Pancreas (tissue), 10 donors: ENCODE measurements around the gene TPX2. TPM values are rescaled to one million over a fixed set of nuclear protein-coding genes. Genes with fewer than 3 reads are reported as not detected.
A peak's percentile ranks its signal among the peaks of the same experiment; 100 is the strongest.

Experiments
- ATAC-seq, 4 donors: fragments of 200-7000 bp; cut with Tn5 transposase; one replicate each; pipeline versions ENCODE4 v1.8.0 to v1.9.1; 2020; ENCODE audit warnings: mild to moderate bottlenecking in 4 of 4, moderate library complexity in 4 of 4
- DNase-seq, 6 donors: peaks; one replicate each; pipeline ENCODE4 v3.0.0-alpha.2; 2020
- FAIRE-seq: peaks from 2 replicates; lab custom pipeline; 2012; peaks lifted over from hg19 to GRCh38; lab: Jason Lieb, UNC
- H3K27ac ChIP-seq, 4 donors: fragments of 200-600 bp; sonication (generic); 1 replicate in 3 of 4; 2 replicates in 1 of 4; pipeline versions ENCODE4 v1.5.0 to v1.8.0; 2020
- H3K27me3 ChIP-seq, 4 donors: fragments of 200-600 bp; one replicate each; pipeline ENCODE4 v1.8.0; 2021
- H3K36me3 ChIP-seq, 3 donors: fragments of 200-600 bp; sonication (generic) in 1 of 3; one replicate each; pipeline versions ENCODE4 v1.5.0 to v1.8.0; 2020 to 2021
- H3K4me1 ChIP-seq, 3 donors: fragments of 200-600 bp; one replicate each; pipeline ENCODE4 v1.8.0; 2021
- H3K4me3 ChIP-seq, 4 donors: fragments of 200-600 bp; sonication (generic) in 2 of 4; one replicate each; pipeline versions ENCODE4 v1.5.0 to v1.8.0; 2020 to 2021
- H3K9me3 ChIP-seq, 4 donors: fragments of 200-600 bp; one replicate each; pipeline ENCODE4 v1.8.0; 2021
- WGBS, 2 donors: extraction: QIAGEN DNeasy Blood & Tissue Kit; methylation state at CpG; one replicate each; pipeline ENCODE4 v1.1.7; 2013; 5-methylcytosine and 5-hydroxymethylcytosine counted together
- intact Hi-C, 3 donors: fragments of 100-400 bp; cut with DNase I; formaldehyde crosslinking; loops; one replicate each; pipeline versions ENCODE4 v1.11.1 to v1.14.2; 2022
- polyA plus RNA-seq, 2 donors: library from polyadenylated mRNA; stranded (reverse); fragments of 200-250 nt; gene quantifications; one replicate each; pipeline ENCODE4 v1.2.3, GENCODE V29; 2013
- total RNA-seq, 6 donors: library from RNA; stranded (reverse); fragmentation: NEBNext Ultra II Directional in 4 of 6; extraction: Animal tissue kit (Norgen Biotek cat#: 25700) in 4 of 6; gene quantifications; one replicate each; pipeline versions ENCODE4 v1.2.1 to v1.2.4, GENCODE V29; 2021 to 2023
- TF ChIP-seq, protein P1 (sequence below), 4 donors: fragments of 200-600 bp; sonication (generic) in 3 of 4; IDR thresholded peaks; one replicate each; pipeline versions ENCODE4 v1.5.0 to v1.8.0; 2021; ENCODE audit warnings: antibody characterized with exemption in 4 of 4
- donor health status: healthy with polysubstance abuse.
- donor health status: DM: no; HTN: no; CAD: no; lungs with moderate emphysema.
- donor health status: DM: no; HTN: no; CAD: no.
- donor health status: control.
- donor health status: control.
- donor health status: Bipolar disorder and iron deficiency.
- donor health status: DM: yes; HTN: yes; CAD: no.
- donor health status: DM: no; HTN: no; CAD: no.
- donor health status: DM: no; HTN: no; CAD: no.
- donor health status: DM: yes; HTN: yes; CAD: no.

The TPX2 gene
- total and polyA plus RNA-seq, 8 donors: 0.04 to 1.5 (median 0.40) TPM; not detected in 1

DNA sequence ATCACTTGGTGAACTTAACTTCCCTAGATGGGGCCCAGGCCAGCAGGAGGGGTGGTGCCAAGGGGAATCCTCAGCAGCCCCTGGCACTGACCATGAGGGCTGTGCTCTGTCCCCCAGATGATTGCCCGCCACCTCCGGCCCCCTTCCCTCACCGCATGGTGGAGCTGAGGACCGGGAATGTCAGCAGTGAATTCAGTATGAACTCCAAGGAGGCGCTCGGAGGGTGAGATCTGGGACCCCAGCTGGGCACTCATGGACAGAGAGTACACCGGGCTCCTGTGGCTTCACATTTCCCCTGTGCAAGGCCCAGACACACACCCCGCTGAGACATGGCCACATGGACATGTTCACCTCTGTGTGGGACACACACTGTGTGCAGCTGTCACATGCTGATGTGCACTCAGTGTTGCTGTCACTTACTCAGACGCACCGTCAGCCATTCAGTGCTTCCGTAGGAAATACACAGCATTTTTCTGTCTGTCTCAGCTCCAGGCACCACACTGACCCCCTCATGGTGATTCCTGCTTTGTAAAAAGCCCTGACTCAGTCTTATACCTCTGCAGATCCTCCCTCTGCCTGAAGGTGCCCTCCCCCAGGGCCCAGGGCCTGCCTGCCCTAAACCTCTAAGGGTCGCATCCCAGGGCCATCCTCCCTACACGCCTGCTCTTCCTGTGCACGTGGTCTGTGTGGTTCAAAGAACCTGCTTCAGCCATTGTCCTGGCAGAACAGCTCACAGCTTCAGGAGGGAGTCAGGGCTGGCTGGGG lies 84.5 kb downstream of the TPX2 start:
- no peak for ATAC-seq
- no peaks in the 10 kb centered on the region for H3K9me3 ChIP-seq
- no peaks in the 10 kb centered on the region for H3K27me3 ChIP-seq
- peak in 1 of 6 donors; percentile 63 for DNase-seq
- 79 to 83% methylated on average over 14 of the region's 14 CpGs for WGBS, 2 donors
- peaks cover 0 to 11% (median 3%) of the 10 kb centered on the region in 3 donors for H3K4me1 ChIP-seq
- TF ChIP-seq, protein P1, sequence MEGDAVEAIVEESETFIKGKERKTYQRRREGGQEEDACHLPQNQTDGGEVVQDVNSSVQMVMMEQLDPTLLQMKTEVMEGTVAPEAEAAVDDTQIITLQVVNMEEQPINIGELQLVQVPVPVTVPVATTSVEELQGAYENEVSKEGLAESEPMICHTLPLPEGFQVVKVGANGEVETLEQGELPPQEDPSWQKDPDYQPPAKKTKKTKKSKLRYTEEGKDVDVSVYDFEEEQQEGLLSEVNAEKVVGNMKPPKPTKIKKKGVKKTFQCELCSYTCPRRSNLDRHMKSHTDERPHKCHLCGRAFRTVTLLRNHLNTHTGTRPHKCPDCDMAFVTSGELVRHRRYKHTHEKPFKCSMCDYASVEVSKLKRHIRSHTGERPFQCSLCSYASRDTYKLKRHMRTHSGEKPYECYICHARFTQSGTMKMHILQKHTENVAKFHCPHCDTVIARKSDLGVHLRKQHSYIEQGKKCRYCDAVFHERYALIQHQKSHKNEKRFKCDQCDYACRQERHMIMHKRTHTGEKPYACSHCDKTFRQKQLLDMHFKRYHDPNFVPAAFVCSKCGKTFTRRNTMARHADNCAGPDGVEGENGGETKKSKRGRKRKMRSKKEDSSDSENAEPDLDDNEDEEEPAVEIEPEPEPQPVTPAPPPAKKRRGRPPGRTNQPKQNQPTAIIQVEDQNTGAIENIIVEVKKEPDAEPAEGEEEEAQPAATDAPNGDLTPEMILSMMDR (IDR thresholded peaks at IDR 0.05): no peak
- no peak overlapping the region for H3K27ac ChIP-seq
- no peak for FAIRE-seq
- no peak overlapping the region for H3K4me3 ChIP-seq
- intact Hi-C loops: loop anchor here in 1 of 3 donors (5.0 kb wide), 1 partner anchor 209 kb away; no protein-coding TSS in a partner anchor
- no peaks in the 10 kb centered on the region for H3K36me3 ChIP-seq

DNA sequence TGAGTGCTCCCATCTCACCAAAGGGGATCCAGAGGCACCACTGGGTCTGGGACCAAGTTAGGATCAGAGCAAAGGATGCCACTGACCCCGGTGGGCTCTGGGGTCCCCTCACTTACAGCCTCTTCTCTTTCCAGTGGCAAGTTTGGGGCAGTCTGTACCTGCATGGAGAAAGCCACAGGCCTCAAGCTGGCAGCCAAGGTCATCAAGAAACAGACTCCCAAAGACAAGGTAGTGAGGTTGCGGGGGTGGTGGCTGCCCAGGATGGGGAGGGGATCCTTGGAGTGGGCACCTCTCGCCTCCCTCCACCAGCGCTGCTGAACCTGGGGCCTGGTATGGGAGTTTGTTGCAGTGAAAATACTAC lies 85.0 kb downstream of the TPX2 start:
- H3K4me1 ChIP-seq: peaks cover 0 to 11% (median 0%) of the 10 kb centered on the region in 3 donors
- no peaks in the 10 kb centered on the region for H3K36me3 ChIP-seq
- intact Hi-C loops: loop anchor here in 1 of 3 donors (5.0 kb wide), 1 partner anchor 208 kb away; no protein-coding TSS in a partner anchor
- no peak overlapping the region for H3K4me3 ChIP-seq
- ATAC-seq (no peak), FAIRE-seq (no peak), DNase-seq (peak in 1 of 6 donors; percentile 44)
- 77 to 82% methylated on average over 4 of the region's 4 CpGs for WGBS, 2 donors
- no peaks in the 10 kb centered on the region for H3K9me3 ChIP-seq
- TF ChIP-seq, protein P1 (IDR thresholded peaks at IDR 0.05): no peak
- no peaks in the 10 kb centered on the region for H3K27me3 ChIP-seq
- H3K27ac ChIP-seq: no peak overlapping the region

DNA sequence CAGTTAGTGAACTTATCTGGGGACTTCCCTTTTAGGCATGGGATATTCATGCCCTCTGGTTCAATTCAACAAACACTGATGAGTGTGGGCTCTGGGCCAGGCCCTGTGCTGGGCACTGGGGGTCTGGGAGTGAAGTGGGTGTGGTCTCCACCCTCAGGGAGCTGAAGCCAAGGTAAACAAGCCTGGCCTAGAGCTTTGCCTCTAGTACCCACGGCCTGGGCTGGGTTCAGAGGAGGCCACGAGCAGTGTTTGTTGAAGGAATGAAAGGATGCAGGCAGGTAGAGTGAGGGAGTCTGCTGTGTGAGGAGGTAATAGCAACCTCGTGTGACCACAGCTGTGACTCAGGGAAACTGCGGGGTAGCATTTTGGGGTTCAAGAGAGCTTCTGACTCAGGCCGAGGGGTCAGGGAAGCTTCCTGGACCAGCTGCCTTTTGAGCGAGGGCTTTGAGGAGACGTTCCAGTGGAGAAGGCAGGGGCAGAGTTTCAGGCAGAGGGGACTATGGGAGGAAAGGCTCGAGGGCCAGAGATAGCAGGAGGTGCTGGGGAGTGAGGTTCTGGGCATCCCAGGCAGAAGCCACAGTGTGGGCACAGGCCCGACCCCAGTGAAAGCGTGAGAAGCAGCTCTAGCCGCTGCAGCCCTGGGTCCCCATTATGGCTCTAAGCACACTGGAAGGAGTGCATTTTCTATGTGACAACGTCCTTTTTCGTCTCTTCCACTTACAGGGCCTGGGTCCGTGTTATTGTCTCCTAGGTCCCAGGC lies 85.6 kb downstream of the TPX2 start:
- H3K36me3 ChIP-seq: no peaks in the 10 kb centered on the region
- no peaks in the 10 kb centered on the region for H3K9me3 ChIP-seq
- DNase-seq (no peak), FAIRE-seq (no peak), ATAC-seq (no peak)
- intact Hi-C loops: loop anchor here in 1 of 3 donors (5.0 kb wide), 1 partner anchor 208 kb away; no protein-coding TSS in a partner anchor
- no peak overlapping the region for H3K4me3 ChIP-seq
- H3K27me3 ChIP-seq: no peaks in the 10 kb centered on the region
- H3K27ac ChIP-seq: no peak overlapping the region
- 69 to 72% methylated on average over 14 of the region's 14 CpGs for WGBS, 2 donors
- peaks cover 0 to 11% (median 0%) of the 10 kb centered on the region in 3 donors for H3K4me1 ChIP-seq
- TF ChIP-seq, protein P1 (IDR thresholded peaks at IDR 0.05): no peak

DNA sequence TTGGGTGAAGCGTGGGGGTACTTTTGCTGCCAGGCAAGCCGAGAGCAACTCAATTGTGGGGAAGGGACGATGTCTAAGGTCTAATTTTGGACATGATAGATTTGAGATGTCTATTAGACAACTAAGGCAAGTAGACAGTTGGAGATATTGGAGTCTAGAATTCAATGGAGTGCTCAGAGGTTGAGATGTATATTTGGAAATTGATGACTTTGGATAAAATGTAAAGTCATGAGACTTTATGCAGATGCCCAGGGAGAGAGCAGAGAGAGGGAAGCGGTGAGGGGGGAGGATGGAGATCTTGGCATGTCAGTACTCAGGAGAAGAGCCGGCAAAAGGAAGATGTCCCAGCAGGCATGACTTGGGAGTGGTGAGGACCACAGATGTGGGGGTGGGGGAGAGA lies 87.0 kb downstream of the TPX2 start:
- no peak for DNase-seq
- WGBS, 2 donors: 89 to 90% methylated on average over 5 of the region's 5 CpGs

More for the DNA sequence above, 87.0 kb downstream of the TPX2 start:
- Histone ChIP-seq H3K27ac (no peak overlapping the region), H3K4me1 (peaks cover 0 to 11% (median 0%) of the 10 kb centered on the region in 3 donors), H3K27me3 (no peaks in the 10 kb centered on the region), H3K4me3 (no peak overlapping the region), H3K36me3 (no peaks in the 10 kb centered on the region), H3K9me3 (no peaks in the 10 kb centered on the region)
- ATAC-seq (no peak), FAIRE-seq (no peak)
- intact Hi-C loops: no loop called here
- TF ChIP-seq, protein P1 (IDR thresholded peaks at IDR 0.05): no peak
